GM18505 (cell line): ENCODE measurements around the gene TMBIM6.
"Not testable (repeated sequence)": the region's sequence is repeated elsewhere in the genome, so short reads cannot be mapped to it uniquely, and the experiment has no call there.

Experiments used
- ATAC-seq: cut with Tn5 transposase; IDR thresholded peaks from one replicate; pipeline ENCODE4 v1.9.1; 2021; ENCODE audit not compliant: unreplicated experiment
- POLR2A ChIP-seq: IDR thresholded peaks from 4 replicates; pipeline ENCODE4 v1.6.1; 2011; ENCODE audit warnings: borderline replicate concordance; ENCODE audit not compliant: insufficient read depth, insufficient read length; ENCODE audit errors: extremely low read depth

The TMBIM6 gene

GRCh38 chr12:49707128-49707811 is 34.1 kb upstream of the TMBIM6 start, which contains the start of gene FMNL3:
Gene FMNL3 (minus strand): TSS chr12:49707405. CDS start chr12:49707180, 225 bp downstream.
- peak; percentile 82 for ATAC-seq
- peak; percentile 67 for TF ChIP-seq POLR2A

GRCh38 chr12:49707812-49708147 is 33.6 kb upstream of the TMBIM6 start:
- TF ChIP-seq POLR2A: no peak
- no peak for ATAC-seq

- TF ChIP-seq POLR2A: no peak
Measured at GRCh38 chr12:49708851-49709250, 32.5 kb upstream of the TMBIM6 start.

GRCh38 chr12:49713952-49714351 is 27.4 kb upstream of the TMBIM6 start:
- ATAC-seq: not testable (repeated sequence)

More at GRCh38 chr12:49708851-49709250, 32.5 kb upstream of the TMBIM6 start:
- no peak for ATAC-seq

GRCh38 chr12:49716553-49716952 is 24.8 kb upstream of the TMBIM6 start:
- TF ChIP-seq POLR2A: no peak
- ATAC-seq: peak; percentile 88

GRCh38 chr12:49717800-49718199 is 23.6 kb upstream of the TMBIM6 start:
- ATAC-seq: not testable (repeated sequence)

GRCh38 chr12:49720214-49720613 is 21.1 kb upstream of the TMBIM6 start:
- no peak for ATAC-seq
- no peak for TF ChIP-seq POLR2A

- not testable (repeated sequence) for ATAC-seq
Measured at GRCh38 chr12:49721355-49721754, 20.0 kb upstream of the TMBIM6 start.

- TF ChIP-seq POLR2A: no peak
- no peak for ATAC-seq
Measured at GRCh38 chr12:49728446-49728845, 12.9 kb upstream of the TMBIM6 start.

GRCh38 chr12:49730050-49730449 is 11.3 kb upstream of the TMBIM6 start:
- ATAC-seq: no peak
- no peak for TF ChIP-seq POLR2A

- ATAC-seq: no peak
- TF ChIP-seq POLR2A: no peak
Measured at GRCh38 chr12:49730568-49731101, 10.7 kb upstream of the TMBIM6 start.

- no peak for TF ChIP-seq POLR2A
Measured at GRCh38 chr12:49733219-49734017, 7.9 kb upstream of the TMBIM6 start.

GRCh38 chr12:49734900-49735299 is 6.5 kb upstream of the TMBIM6 start:
- ATAC-seq: not testable (repeated sequence)

More at GRCh38 chr12:49733219-49734017, 7.9 kb upstream of the TMBIM6 start:
- no peak for ATAC-seq

- ATAC-seq: not testable (repeated sequence)
Measured at GRCh38 chr12:49738721-49739120, 2.6 kb upstream of the TMBIM6 start.

GRCh38 chr12:49740277-49740676 is 1.1 kb upstream of the TMBIM6 start:
- ATAC-seq: not testable (repeated sequence)
